Stimulated activated CD8-positive, alpha-beta memory T cell treated with anti-CD3 and anti-CD28 coated beads, Interleukin-12 subunit alpha, Interleukin-12 subunit beta, amount 100 ng/mL, for 4 hours (primary cell): Measurements from ENCODE around the gene POLL.
"Not testable (repeated sequence)": the region's sequence is repeated elsewhere in the genome, so short reads cannot be mapped to it uniquely, and the experiment has no call there.

Experiments used
- DNase-seq: peaks from one replicate; pipeline ENCODE4 v3.0.0-alpha.2; 2020; ENCODE audit warnings: low read depth

Gene POLL

GRCh38 chr10:101611096-101611905 is 23.2 kb upstream of the POLL start:
- no peak for DNase-seq

- no peak for DNase-seq
Observed at GRCh38 chr10:101609481-101609880, 21.4 kb upstream of the POLL start.

GRCh38 chr10:101607124-101607523 is 19.1 kb upstream of the POLL start:
- no peak for DNase-seq

- DNase-seq = no peak
Observed at GRCh38 chr10:101602761-101603398, 14.8 kb upstream of the POLL start.

GRCh38 chr10:101601541-101601940 is 13.5 kb upstream of the POLL start:
- DNase-seq = no peak

- no peak for DNase-seq
Observed at GRCh38 chr10:101597091-101597900, 9.2 kb upstream of the POLL start.

- DNase-seq = no peak
Observed at GRCh38 chr10:101595591-101596433, 7.8 kb upstream of the POLL start.

- not testable (repeated sequence) for DNase-seq
Observed at GRCh38 chr10:101593331-101593730, 5.3 kb upstream of the POLL start.

GRCh38 chr10:101588879-101589278 is 822 bp upstream of the POLL start:
- no peak for DNase-seq

GRCh38 chr10:101585841-101586240 is 2.2 kb downstream of the POLL start:
- no peak for DNase-seq

GRCh38 chr10:101580486-101581399 is 7.3 kb downstream of the POLL start:
- no peak for DNase-seq

- DNase-seq = no peak
Observed at GRCh38 chr10:101579516-101579870, 8.6 kb downstream of the POLL start.

- DNase-seq = no peak
Observed at GRCh38 chr10:101578803-101579515, 9.1 kb downstream of the POLL start.

GRCh38 chr10:101578192-101578591 is 9.9 kb downstream of the POLL start:
- DNase-seq = no peak

GRCh38 chr10:101577121-101577871 is 10.8 kb downstream of the POLL start:
- no peak for DNase-seq

GRCh38 chr10:101576211-101576863 is 11.7 kb downstream of the POLL start:
- DNase-seq = no peak

- DNase-seq = no peak
Observed at GRCh38 chr10:101575580-101576210, 12.4 kb downstream of the POLL start.

GRCh38 chr10:101575091-101575490 is 13.0 kb downstream of the POLL start:
- no peak for DNase-seq
